Trophoblast cell (in vitro differentiated cells and primary cell): Measurements from ENCODE around the gene YWHAH.

Source experiments
- DNase-seq, 2 donors: peaks; one replicate each; pipeline ENCODE4 v3.0.0-alpha.2; 2016
- H2AFZ ChIP-seq: 2 replicates; pipeline ENCODE4 v1.6.1; 2013; ENCODE audit warnings: low read length, moderate library complexity, mild to moderate bottlenecking; ENCODE audit not compliant: insufficient read depth, poor library complexity
- H2AK5ac ChIP-seq: 2 replicates; pipeline ENCODE4 v1.6.1; 2013; ENCODE audit warnings: mild to moderate bottlenecking, low read length
- H2BK120ac ChIP-seq: 2 replicates; pipeline ENCODE4 v1.6.1; 2013; ENCODE audit warnings: low read length, mild to moderate bottlenecking, moderate library complexity; ENCODE audit not compliant: insufficient read depth, poor library complexity
- H2BK12ac ChIP-seq: 2 replicates; pipeline ENCODE4 v1.6.1; 2013; ENCODE audit warnings: mild to moderate bottlenecking, low read length, moderate library complexity
- H2BK5ac ChIP-seq: 2 replicates; pipeline ENCODE4 v1.6.1; 2013; ENCODE audit warnings: low read length, low read depth, moderate library complexity, mild to moderate bottlenecking; ENCODE audit not compliant: poor library complexity
- H3K14ac ChIP-seq: 2 replicates; pipeline ENCODE4 v1.6.1; 2013; ENCODE audit warnings: mild to moderate bottlenecking, low read length
- H3K18ac ChIP-seq: 2 replicates; pipeline ENCODE4 v1.6.1; 2013; ENCODE audit warnings: mild to moderate bottlenecking, low read length
- H3K23ac ChIP-seq: 2 replicates; pipeline ENCODE4 v1.6.1; 2013; ENCODE audit warnings: low read length
- H3K27ac ChIP-seq: 2 replicates; pipeline ENCODE4 v1.5.1; 2013; ENCODE audit warnings: low read depth, mild to moderate bottlenecking, inconsistent platforms, low read length, moderate library complexity
- H3K27me3 ChIP-seq: 2 replicates; pipeline ENCODE4 v1.6.1; 2013; ENCODE audit warnings: inconsistent platforms, mild to moderate bottlenecking, low read length, moderate library complexity; ENCODE audit not compliant: insufficient read depth
- H3K36me3 ChIP-seq, 2 experiments: 1 replicate in 1 of 2; 2 replicates in 1 of 2; pipeline ENCODE4 v1.6.1; 2013; ENCODE audit warnings: low read length in 2 of 2, mild to moderate bottlenecking in 2 of 2, moderate library complexity in 1 of 2; ENCODE audit not compliant: insufficient read depth in 2 of 2, control insufficient read depth in 1 of 2
- H3K4ac ChIP-seq: 2 replicates; pipeline ENCODE4 v1.6.1; 2013; ENCODE audit warnings: low read depth, mild to moderate bottlenecking, low read length, moderate library complexity
- H3K4me1 ChIP-seq, 2 experiments: 1 replicate in 1 of 2; 2 replicates in 1 of 2; pipeline ENCODE4 v1.6.1; 2013; ENCODE audit warnings: low read length in 2 of 2, mild to moderate bottlenecking in 2 of 2, moderate library complexity in 1 of 2; ENCODE audit not compliant: insufficient read depth in 2 of 2, control insufficient read depth in 1 of 2
- H3K4me2 ChIP-seq: 2 replicates; pipeline ENCODE4 v1.6.1; 2013; ENCODE audit warnings: inconsistent platforms, mild to moderate bottlenecking, low read length, moderate library complexity
- H3K4me3 ChIP-seq: 2 replicates; pipeline ENCODE4 v1.5.1; 2013; ENCODE audit warnings: mild to moderate bottlenecking, low read depth, low read length, inconsistent platforms
- H3K79me1 ChIP-seq: one replicate; pipeline ENCODE4 v1.6.1; 2013; ENCODE audit warnings: low read length
- H3K79me2 ChIP-seq: 2 replicates; pipeline ENCODE4 v1.6.1; 2013; ENCODE audit warnings: low read length, mild to moderate bottlenecking; ENCODE audit not compliant: control insufficient read depth, insufficient read depth, poor library complexity
- H3K9ac ChIP-seq: 2 replicates; pipeline ENCODE4 v1.6.1; 2013; ENCODE audit warnings: mild to moderate bottlenecking, low read length
- H3K9me3 ChIP-seq: 2 replicates; pipeline ENCODE4 v1.6.1; 2013; ENCODE audit warnings: low read depth, mild to moderate bottlenecking, control low read depth, inconsistent platforms, low read length; ENCODE audit not compliant: insufficient read depth
- H4K12ac ChIP-seq: 2 replicates; pipeline ENCODE4 v1.6.1; 2013; ENCODE audit warnings: low read depth, mild to moderate bottlenecking, low read length, moderate library complexity
- H4K8ac ChIP-seq: 2 replicates; pipeline ENCODE4 v1.6.1; 2013; ENCODE audit warnings: low read depth, mild to moderate bottlenecking, low read length, moderate library complexity
- H4K91ac ChIP-seq: one replicate; pipeline ENCODE4 v1.6.1; 2013; ENCODE audit warnings: low read depth, mild to moderate bottlenecking, low read length, moderate library complexity
- WGBS: extraction: QIAGEN DNeasy Blood & Tissue Kit; methylation state at CpG from one replicate; pipeline ENCODE4 v1.1.7; 2013; ENCODE audit warnings: missing lambda C conversion rate; ENCODE audit not compliant: insufficient read length, insufficient coverage; ENCODE audit errors: extremely low coverage; 5-methylcytosine and 5-hydroxymethylcytosine counted together

Gene YWHAH

GRCh38 chr22:31950226-31950625, 5.9 kb downstream of the YWHAH start:
- H3K4me1 ChIP-seq: peaks cover 2 to 6% of the 10 kb centered on the region in 2 experiments
- no peak overlapping the region for H2BK5ac ChIP-seq
- peaks cover 22 to 32% of the 10 kb centered on the region in 2 experiments for H3K36me3 ChIP-seq
- no peak for DNase-seq
- H4K91ac ChIP-seq: no peak overlapping the region
- peaks cover 28% of the 10 kb centered on the region for H3K79me2 ChIP-seq
- H3K27me3 ChIP-seq: no peaks in the 10 kb centered on the region
- H3K14ac ChIP-seq: no peak overlapping the region
- no peak overlapping the region for H2AK5ac ChIP-seq
- no peak overlapping the region for H2BK12ac ChIP-seq
- no peaks in the 10 kb centered on the region for H3K9me3 ChIP-seq
- no peak overlapping the region for H3K4me3 ChIP-seq
- peak overlapping the region; percentile 70 for H3K4ac ChIP-seq
- no peak overlapping the region for H3K4me2 ChIP-seq
- H3K18ac ChIP-seq: no peak overlapping the region
- H3K9ac ChIP-seq: no peak overlapping the region
- no peak overlapping the region for H3K23ac ChIP-seq
- H4K12ac ChIP-seq: no peak overlapping the region
- no peak overlapping the region for H3K27ac ChIP-seq
- H4K8ac ChIP-seq: no peak overlapping the region
- no peak overlapping the region for H2BK120ac ChIP-seq
- no peak overlapping the region for H2AFZ ChIP-seq
- peaks cover 4% of the 10 kb centered on the region for H3K79me1 ChIP-seq
- WGBS: no CpG with 5 or more reads among the region's 4 CpGs

GRCh38 chr22:31951194-31952093, 7.1 kb downstream of the YWHAH start:
- Histone ChIP-seq H2BK120ac (no peak overlapping the region), H2AFZ (no peak overlapping the region), H3K4me3 (no peak overlapping the region), H4K8ac (no peak overlapping the region), H3K79me1 (no peaks in the 10 kb centered on the region), H3K27ac (no peak overlapping the region), H3K27me3 (no peaks in the 10 kb centered on the region), H3K36me3 (peaks cover 24 to 37% of the 10 kb centered on the region in 2 experiments), H3K9me3 (no peaks in the 10 kb centered on the region), H2AK5ac (no peak overlapping the region), H3K18ac (no peak overlapping the region), H3K4me2 (no peak overlapping the region), H4K91ac (no peak overlapping the region), H3K23ac (peak overlapping the region; percentile 58), H4K12ac (peak overlapping the region; percentile 77), H3K14ac (no peak overlapping the region), H3K9ac (no peak overlapping the region), H2BK12ac (no peak overlapping the region), H3K4me1 (no peaks in the 10 kb centered on the region), H3K79me2 (peaks cover 18% of the 10 kb centered on the region), H2BK5ac (no peak overlapping the region), H3K4ac (peak overlapping the region; percentile 84)
- no peak for DNase-seq
- no CpG with 5 or more reads among the region's 8 CpGs for WGBS

- no peaks in the 10 kb centered on the region for H3K9me3 ChIP-seq
- H2BK120ac ChIP-seq: no peak overlapping the region
- H3K4me1 ChIP-seq: no peaks in the 10 kb centered on the region
- H4K8ac ChIP-seq: no peak overlapping the region
- H2BK5ac ChIP-seq: no peak overlapping the region
- no peak for DNase-seq
- H3K18ac ChIP-seq: no peak overlapping the region
- no peak overlapping the region for H3K4me2 ChIP-seq
- H4K91ac ChIP-seq: no peak overlapping the region
- no peaks in the 10 kb centered on the region for H3K27me3 ChIP-seq
- H3K27ac ChIP-seq: no peak overlapping the region
- peak overlapping the region; percentile 58 for H3K23ac ChIP-seq
- H3K14ac ChIP-seq: no peak overlapping the region
- H3K4me3 ChIP-seq: no peak overlapping the region
- H2AK5ac ChIP-seq: no peak overlapping the region
- no peak overlapping the region for H3K9ac ChIP-seq
- H4K12ac ChIP-seq: no peak overlapping the region
- peaks cover 27 to 43% of the 10 kb centered on the region in 2 experiments for H3K36me3 ChIP-seq
- peak overlapping the region; percentile 84 for H3K4ac ChIP-seq
- no CpG with 5 or more reads among the region's 2 CpGs for WGBS
- peaks cover 18% of the 10 kb centered on the region for H3K79me2 ChIP-seq
- no peak overlapping the region for H2AFZ ChIP-seq
- H3K79me1 ChIP-seq: no peaks in the 10 kb centered on the region
- H2BK12ac ChIP-seq: no peak overlapping the region
Observed at GRCh38 chr22:31952094-31952401, 7.7 kb downstream of the YWHAH start.

- no peak overlapping the region for H2AK5ac ChIP-seq
- no peak overlapping the region for H3K4me3 ChIP-seq
- H2AFZ ChIP-seq: no peak overlapping the region
- no peak overlapping the region for H4K91ac ChIP-seq
- H3K4ac ChIP-seq: no peak overlapping the region
- no peaks in the 10 kb centered on the region for H3K79me1 ChIP-seq
- H3K4me1 ChIP-seq: no peaks in the 10 kb centered on the region
- no peak overlapping the region for H3K14ac ChIP-seq
- H3K79me2 ChIP-seq: peaks cover 18% of the 10 kb centered on the region
- no peak overlapping the region for H3K23ac ChIP-seq
- H3K27me3 ChIP-seq: no peaks in the 10 kb centered on the region
- H4K8ac ChIP-seq: no peak overlapping the region
- no peak overlapping the region for H3K9ac ChIP-seq
- H2BK5ac ChIP-seq: no peak overlapping the region
- H2BK120ac ChIP-seq: no peak overlapping the region
- H2BK12ac ChIP-seq: no peak overlapping the region
- no peaks in the 10 kb centered on the region for H3K9me3 ChIP-seq
- H4K12ac ChIP-seq: no peak overlapping the region
- no peak overlapping the region for H3K27ac ChIP-seq
- no peak overlapping the region for H3K18ac ChIP-seq
- WGBS: no CpG with 5 or more reads among the region's 2 CpGs
- no peak overlapping the region for H3K4me2 ChIP-seq
- peaks cover 27 to 43% of the 10 kb centered on the region in 2 experiments for H3K36me3 ChIP-seq
- DNase-seq: no peak
Observed at GRCh38 chr22:31952472-31952871, 8.1 kb downstream of the YWHAH start.
